K562 (cell line): ENCODE measurements around the gene WDR90. TPM values are rescaled to one million over a fixed set of nuclear protein-coding genes. Genes with fewer than 3 reads are reported as not detected.
A peak's percentile ranks its signal among the peaks of the same experiment; 100 is the strongest.

Experiments used
- ATAC-seq: fragments of 200-7000 bp; cut with Tn5 transposase; 3 replicates; pipeline ENCODE4 v1.9.1; 2020; ENCODE audit warnings: moderate library complexity
- BruUV-seq: library from RNA; stranded (reverse); fragments of 400-500 nt; replicated peaks from 2 replicates; lab custom pipeline; 2021; lab: Mats Ljungman, UMichigan
- CTCF ChIA-PET: fragments of 300-600 bp; formaldehyde crosslinking; extraction: SDS; loops from one replicate; lab custom pipeline; 2021; ENCODE audit warnings: low intra/inter-chr PET ratio; lab: Yijun Ruan, JAX
- POLR2A ChIA-PET: fragments of 300-600, 350-650 bp; sonication (Branson Sonifier 250); formaldehyde crosslinking; extraction: SDS; loops from one replicate; lab custom pipeline; 2021; ENCODE audit warnings: antibody characterized with exemption, inconsistent platforms; lab: Yijun Ruan, JAX
- DNase-seq, 4 experiments: peaks; one replicate each; pipeline versions ENCODE4 v3.0.0 to v3.0.0-alpha.2; 2011 to 2018; ENCODE audit warnings: low spot score in 3 of 4, mixed read lengths in 3 of 4; ENCODE audit errors: extremely low read depth in 1 of 4
- FAIRE-seq: peaks from 2 replicates; lab custom pipeline; 2011; peaks lifted over from hg19 to GRCh38; lab: Jason Lieb, UNC
- H2AFZ ChIP-seq: 2 replicates; pipeline ENCODE4 v1.6.0; 2011; ENCODE audit warnings: low read depth, low read length, control low read depth, inconsistent platforms
- H3K27ac ChIP-seq: fragments of 200-600 bp; 3 replicates; pipeline ENCODE4 v1.8.0; 2011; ENCODE audit warnings: low read depth, mild to moderate bottlenecking, control low read depth, inconsistent platforms, low read length, moderate library complexity, mixed read lengths; ENCODE audit errors: extremely low read depth
- H3K27me3 ChIP-seq, 2 experiments: fragments of 300-600 bp in 1 of 2; 2 replicates in 1 of 2; 3 replicates in 1 of 2; pipeline versions ENCODE4 v1.6.0 to v1.8.0; 2011; ENCODE audit warnings: inconsistent platforms in 2 of 2, low read length in 2 of 2, mild to moderate bottlenecking in 1 of 2, mixed read lengths in 1 of 2, moderate library complexity in 1 of 2; ENCODE audit not compliant: control insufficient read depth in 2 of 2, insufficient read depth in 2 of 2
- H3K36me3 ChIP-seq: fragments of 300-600 bp; 3 replicates; pipeline ENCODE4 v1.8.0; 2011; ENCODE audit warnings: mild to moderate bottlenecking, low read length, inconsistent platforms; ENCODE audit not compliant: control insufficient read depth, insufficient read depth
- H3K4me1 ChIP-seq, 2 experiments: fragments of 200-600 bp in 1 of 2; replicated peaks in 1 of 2; 2 replicates in 1 of 2; 3 replicates in 1 of 2; pipeline versions ENCODE4 v1.5.1 to v1.8.0; 2011; ENCODE audit warnings: inconsistent platforms in 2 of 2, low read length in 2 of 2, mild to moderate bottlenecking in 1 of 2, mixed read lengths in 1 of 2, moderate library complexity in 1 of 2; ENCODE audit not compliant: control insufficient read depth in 2 of 2, insufficient read depth in 2 of 2
- H3K4me2 ChIP-seq: 2 replicates; pipeline ENCODE4 v1.6.1; 2011; ENCODE audit warnings: low read length, control low read depth, inconsistent platforms, mixed read lengths; ENCODE audit not compliant: insufficient read depth
- H3K4me3 ChIP-seq: fragments of 200-600 bp; sonication (generic), shearing (Covaris generic); 2 replicates; pipeline ENCODE4 v1.5.1; 2016; ENCODE audit warnings: control low read depth, inconsistent platforms
- H3K79me2 ChIP-seq: fragments of 200-600 bp; 3 replicates; pipeline ENCODE4 v1.8.0; 2011; ENCODE audit warnings: low read length, inconsistent platforms; ENCODE audit not compliant: control insufficient read depth, insufficient read depth
- H3K9ac ChIP-seq, 2 experiments: 2 replicates each; pipeline versions ENCODE4 v1.6.0 to v1.6.1; 2011; ENCODE audit warnings: low read depth in 2 of 2, low read length in 2 of 2, control low read depth in 1 of 2, inconsistent platforms in 1 of 2, mild to moderate bottlenecking in 1 of 2, mixed read lengths in 1 of 2; ENCODE audit not compliant: insufficient read depth in 1 of 2
- H3K9me1 ChIP-seq: one replicate; pipeline ENCODE4 v1.6.0; 2011; ENCODE audit warnings: inconsistent platforms, mild to moderate bottlenecking, low read length, moderate library complexity; ENCODE audit not compliant: control insufficient read depth, insufficient read depth
- H3K9me3 ChIP-seq: replicated peaks from 2 replicates; pipeline ENCODE4 v1.5.1; 2011; ENCODE audit warnings: low read depth, low read length, inconsistent platforms; ENCODE audit not compliant: control insufficient read depth, insufficient read depth
- H4K20me1 ChIP-seq: replicated peaks from 2 replicates; pipeline ENCODE4 v1.6.1; 2011; ENCODE audit warnings: low read length, inconsistent platforms, mixed read lengths; ENCODE audit not compliant: control insufficient read depth, insufficient read depth
- ARID2 ChIP-seq: fragments of 450-650 bp; IDR thresholded peaks from 2 replicates; pipeline ENCODE4 v1.6.1; 2017; ENCODE audit warnings: antibody characterized with exemption, mild to moderate bottlenecking
- CCNT2 ChIP-seq: IDR thresholded peaks from 2 replicates; pipeline ENCODE4 v1.6.1; 2011; ENCODE audit warnings: borderline replicate concordance, low read depth, mild to moderate bottlenecking, moderate library complexity, mixed read lengths, low read length; ENCODE audit not compliant: insufficient read length; ENCODE audit errors: extremely low read depth
- JUN ChIP-seq, 2 experiments: sonication (generic) in 1 of 2; formaldehyde crosslinking in 1 of 2; IDR thresholded peaks; 2 replicates each; pipeline versions ENCODE4 v1.6.1 to v1.8.0; 2012 to 2022; ENCODE audit warnings: borderline replicate concordance in 2 of 2, mild to moderate bottlenecking in 2 of 2, improper control_type of control experiment in 1 of 2, low read depth in 1 of 2, low read length in 1 of 2, missing genetic modification reagents in 1 of 2
- KLF1 ChIP-seq: fragments of 450-650 bp; IDR thresholded peaks from 2 replicates; pipeline ENCODE4 v1.6.1; 2016; ENCODE audit warnings: missing genetic modification characterization, missing compliant biosample characterization
- MTA3 ChIP-seq: fragments of 450-650 bp; formaldehyde crosslinking; IDR thresholded peaks from 2 replicates; pipeline ENCODE4 v1.6.1; 2017; ENCODE audit warnings: mild to moderate bottlenecking, borderline replicate concordance
- MYBL2 ChIP-seq, 2 experiments: fragments of 450-650 bp in 1 of 2; sonication (generic) in 1 of 2; formaldehyde crosslinking in 1 of 2; IDR thresholded peaks; 2 replicates each; pipeline versions ENCODE4 v1.6.1 to v1.8.1; 2017 to 2022; ENCODE audit warnings: borderline replicate concordance in 1 of 2, inconsistent platforms in 1 of 2, low read depth in 1 of 2, mild to moderate bottlenecking in 1 of 2, missing genetic modification reagents in 1 of 2, moderate library complexity in 1 of 2
- NR2C2 ChIP-seq, 2 experiments: fragments of 200-800 bp in 1 of 2; sonication (Bioruptor generic) in 1 of 2; sonication (generic) in 1 of 2; formaldehyde crosslinking in 1 of 2; IDR thresholded peaks; 2 replicates each; pipeline versions ENCODE4 v1.6.1 to v1.8.0; 2016 to 2022; ENCODE audit warnings: mild to moderate bottlenecking in 1 of 2, missing compliant biosample characterization in 1 of 2, missing genetic modification characterization in 1 of 2, missing genetic modification reagents in 1 of 2
- POLR2G ChIP-seq: fragments of 200-400 bp; formaldehyde crosslinking; IDR thresholded peaks from 2 replicates; pipeline ENCODE4 v1.6.1; 2017; ENCODE audit warnings: low read depth, mild to moderate bottlenecking, antibody characterized with exemption, low read length, moderate library complexity
- PREB ChIP-seq: sonication (generic); formaldehyde crosslinking; IDR thresholded peaks from 2 replicates; pipeline ENCODE4 v1.8.1; 2023; ENCODE audit warnings: mild to moderate bottlenecking, missing genetic modification reagents
- RBBP5 ChIP-seq: fragments of 200-600 bp; sonication (generic); IDR thresholded peaks from 2 replicates; pipeline ENCODE4 v1.6.1; 2012; ENCODE audit warnings: borderline replicate concordance, mild to moderate bottlenecking, low read length, control low read depth, inconsistent platforms; ENCODE audit not compliant: insufficient read depth, poor library complexity, severe bottlenecking
- WGBS: fragments of 100-300 bp; shearing (Covaris generic); methylation state at CpG from one replicate; pipeline ENCODE4 v1.1.6; 2016; ENCODE audit warnings: low coverage, mixed read lengths; ENCODE audit not compliant: insufficient coverage; ENCODE audit errors: missing lambda C conversion rate; 5-methylcytosine and 5-hydroxymethylcytosine counted together
- in situ Hi-C: fragments of 300-500 bp; cut with MboI; formaldehyde crosslinking; loops from 4 replicates; pipeline ENCODE4 v1.15.0; 2018; ENCODE audit warnings: inconsistent platforms, mixed read lengths
- intact Hi-C: fragments of 100-400 bp; cut with micrococcal nuclease; formaldehyde crosslinking; loops from 2 replicates; pipeline ENCODE4 v1.14.2; 2022
- polyA plus RNA-seq, 8 experiments: library from polyadenylated mRNA; depleted of rRNA in 4 of 8; stranded (reverse) in 5 of 8; unstranded in 3 of 8; fragments of >200 nt; fragmentation: Nextera tagmentation in 2 of 8; fragmentation: Illumina TruSeq in 1 of 8; extraction: Ambion mirVana in 2 of 8; extraction: Trizol in 1 of 8; gene quantifications; 2 replicates each; pipeline versions ENCODE4 v1.2.1 to v1.2.3, GENCODE V29; 2011 to 2014; ENCODE audit warnings: inconsistent platforms in 1 of 8, missing spikeins in 1 of 8
- total RNA-seq, 7 experiments: library from RNA; depleted of rRNA in 6 of 7; stranded (reverse); fragments of >200 nt in 6 of 7; fragmentation: Illumina TruSeq in 2 of 7; extraction: Trizol in 2 of 7; gene quantifications; 2 replicates each; pipeline versions ENCODE4 v1.2.1 to v1.2.3, GENCODE V29; 2011 to 2021; ENCODE audit warnings: low replicate concordance in 1 of 7
- TF ChIP-seq, protein P1 (sequence below), 3 experiments: fragments of 200-800 bp in 1 of 3; fragments of 250-450 bp in 1 of 3; fragments of 450-650 bp in 1 of 3; sonication (Bioruptor Pico) in 1 of 3; sonication (Bioruptor generic) in 1 of 3; formaldehyde crosslinking in 1 of 3; IDR thresholded peaks; 2 replicates each; pipeline versions ENCODE4 v1.6.1 to v1.8.0; 2016 to 2022; ENCODE audit warnings: mild to moderate bottlenecking in 2 of 3, missing genetic modification characterization in 2 of 3, missing compliant biosample characterization in 1 of 3, moderate library complexity in 1 of 3
- TF ChIP-seq, protein P2 (sequence below), 2 experiments: fragments of 200-800 bp in 1 of 2; sonication (Bioruptor generic) in 1 of 2; sonication (generic) in 1 of 2; formaldehyde crosslinking in 1 of 2; IDR thresholded peaks in 1 of 2; conservative IDR thresholded peaks in 1 of 2; 2 replicates each; pipeline versions ENCODE4 v1.5.0 to v1.6.1; 2016 to 2020; ENCODE audit warnings: missing compliant biosample characterization in 1 of 2, missing genetic modification characterization in 1 of 2, missing genetic modification reagents in 1 of 2

The WDR90 gene
- total and polyA plus RNA-seq, 9 of the 15 experiments (the other 6 are each of a cell fraction or from before 2014, with no cell fraction given) = 0.44 to 12.6 (median 3.3) TPM

DNA sequence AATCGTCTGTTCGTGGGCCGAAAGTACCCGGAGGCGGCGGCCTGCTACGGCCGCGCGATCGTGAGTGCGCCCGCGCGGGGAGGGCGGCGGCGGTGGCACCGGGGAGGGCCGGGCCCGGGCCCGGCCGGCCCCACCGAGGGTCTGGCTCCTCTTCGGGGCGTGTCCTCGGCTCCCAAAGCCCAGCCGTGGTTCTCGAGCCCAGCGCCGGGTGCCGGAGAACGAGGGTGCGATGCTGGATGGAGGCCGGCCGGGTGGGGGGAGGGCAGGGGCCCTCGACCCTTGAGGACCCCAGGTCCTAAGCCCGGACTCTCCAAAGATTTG is 31.4 kb downstream of the WDR90 start:
- no peaks in the 10 kb centered on the region for H3K9me3 ChIP-seq
- BruUV-seq = no TSS peak
- ChIA-PET CTCF (no interaction called here), POLR2A (interaction anchor here (0.5 to 1.8 kb wide), 10 partner anchors 10 to 1118 kb away, joined by 3 to 10 read pairs (median 3); partner anchors contain the start of genes WDR24 and WFIKKN1)
- ATAC-seq (no peak), DNase-seq (peak in 1 of 4 experiments; percentile 34), FAIRE-seq (no peak)
- peaks cover 41% of the 10 kb centered on the region for H3K79me2 ChIP-seq
- peaks cover 33 to 98% of the 10 kb centered on the region in 2 experiments for H3K4me1 ChIP-seq
- H2AFZ ChIP-seq = no peak overlapping the region; the same call in 1 of the 2 replicates
- peak overlapping the region; percentile 89 for H3K27ac ChIP-seq
- in situ Hi-C loops (no loop called here), intact Hi-C loops (loop anchor here (5.0 kb wide), 1 partner anchor 283 kb away; the partner anchor contains the start of gene NME4)
- WGBS = 3% methylated on average over 19 of the region's 38 CpGs
- peak overlapping the region; percentile 98 for H3K4me3 ChIP-seq
- no peaks in the 10 kb centered on the region for H3K27me3 ChIP-seq
- peak overlapping the region; percentile 83 to 98 for H3K9ac ChIP-seq
- H3K4me2 ChIP-seq = peak overlapping the region; percentile 75
- peaks cover 42% of the 10 kb centered on the region for H3K36me3 ChIP-seq
- peaks cover 11% of the 10 kb centered on the region for H3K9me1 ChIP-seq
- H4K20me1 ChIP-seq = peaks cover 21% of the 10 kb centered on the region
- TF ChIP-seq PREB (CRISPR knock-in tag) = no peak
- TF ChIP-seq, protein P1, sequence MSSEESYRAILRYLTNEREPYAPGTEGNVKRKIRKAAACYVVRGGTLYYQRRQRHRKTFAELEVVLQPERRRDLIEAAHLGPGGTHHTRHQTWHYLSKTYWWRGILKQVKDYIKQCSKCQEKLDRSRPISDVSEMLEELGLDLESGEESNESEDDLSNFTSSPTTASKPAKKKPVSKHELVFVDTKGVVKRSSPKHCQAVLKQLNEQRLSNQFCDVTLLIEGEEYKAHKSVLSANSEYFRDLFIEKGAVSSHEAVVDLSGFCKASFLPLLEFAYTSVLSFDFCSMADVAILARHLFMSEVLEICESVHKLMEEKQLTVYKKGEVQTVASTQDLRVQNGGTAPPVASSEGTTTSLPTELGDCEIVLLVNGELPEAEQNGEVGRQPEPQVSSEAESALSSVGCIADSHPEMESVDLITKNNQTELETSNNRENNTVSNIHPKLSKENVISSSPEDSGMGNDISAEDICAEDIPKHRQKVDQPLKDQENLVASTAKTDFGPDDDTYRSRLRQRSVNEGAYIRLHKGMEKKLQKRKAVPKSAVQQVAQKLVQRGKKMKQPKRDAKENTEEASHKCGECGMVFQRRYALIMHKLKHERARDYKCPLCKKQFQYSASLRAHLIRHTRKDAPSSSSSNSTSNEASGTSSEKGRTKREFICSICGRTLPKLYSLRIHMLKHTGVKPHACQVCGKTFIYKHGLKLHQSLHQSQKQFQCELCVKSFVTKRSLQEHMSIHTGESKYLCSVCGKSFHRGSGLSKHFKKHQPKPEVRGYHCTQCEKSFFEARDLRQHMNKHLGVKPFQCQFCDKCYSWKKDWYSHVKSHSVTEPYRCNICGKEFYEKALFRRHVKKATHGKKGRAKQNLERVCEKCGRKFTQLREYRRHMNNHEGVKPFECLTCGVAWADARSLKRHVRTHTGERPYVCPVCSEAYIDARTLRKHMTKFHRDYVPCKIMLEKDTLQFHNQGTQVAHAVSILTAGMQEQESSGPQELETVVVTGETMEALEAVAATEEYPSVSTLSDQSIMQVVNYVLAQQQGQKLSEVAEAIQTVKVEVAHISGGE (CRISPR knock-in tag; IDR thresholded peaks at IDR 0.05) = peak in 1 of 3 experiments; percentile 6; a peak in 1 of 6 replicates
- 0 out of 2 replicates have a peak, but pooled peaks have one; percentile 3 for TF ChIP-seq KLF1
- 0 out of 2 replicates have a peak, but pooled peaks have one; percentile 6 for TF ChIP-seq POLR2G
- no peak; the same call in 1 of the 2 replicates for TF ChIP-seq MTA3
- TF ChIP-seq NR2C2 (CRISPR knock-in tag; IDR thresholded peaks at IDR 0.05) = no peak
- TF ChIP-seq NR2C2 (tag; IDR thresholded peaks at IDR 0.05) = peak; percentile 9; the same call in 1 of the 2 replicates
- TF ChIP-seq RBBP5 = peak; percentile 9
- no peak for TF ChIP-seq ARID2
- TF ChIP-seq, protein P2, sequence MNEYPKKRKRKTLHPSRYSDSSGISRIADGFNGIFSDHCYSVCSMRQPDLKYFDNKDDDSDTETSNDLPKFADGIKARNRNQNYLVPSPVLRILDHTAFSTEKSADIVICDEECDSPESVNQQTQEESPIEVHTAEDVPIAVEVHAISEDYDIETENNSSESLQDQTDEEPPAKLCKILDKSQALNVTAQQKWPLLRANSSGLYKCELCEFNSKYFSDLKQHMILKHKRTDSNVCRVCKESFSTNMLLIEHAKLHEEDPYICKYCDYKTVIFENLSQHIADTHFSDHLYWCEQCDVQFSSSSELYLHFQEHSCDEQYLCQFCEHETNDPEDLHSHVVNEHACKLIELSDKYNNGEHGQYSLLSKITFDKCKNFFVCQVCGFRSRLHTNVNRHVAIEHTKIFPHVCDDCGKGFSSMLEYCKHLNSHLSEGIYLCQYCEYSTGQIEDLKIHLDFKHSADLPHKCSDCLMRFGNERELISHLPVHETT (CRISPR knock-in tag; conservative IDR thresholded peaks at IDR 0.05 in 1 of 2, IDR thresholded peaks at IDR 0.05 in 1 of 2) = 0 out of 4 replicates have a peak, but pooled peaks of 1 of the 2 experiments have one; percentile 63
- no peak for TF ChIP-seq MYBL2 (IDR thresholded peaks at IDR 0.05; ENCODE audit: low read depth)
- TF ChIP-seq MYBL2 (CRISPR knock-in tag; IDR thresholded peaks at IDR 0.05; ENCODE audit: borderline replicate concordance) = no peak
- peak; percentile 34 for TF ChIP-seq CCNT2
- TF ChIP-seq JUN (IDR thresholded peaks at IDR 0.05; ENCODE audit: borderline replicate concordance, low read depth, low read length) = no peak
- no peak for TF ChIP-seq JUN (CRISPR knock-in tag; IDR thresholded peaks at IDR 0.05; ENCODE audit: borderline replicate concordance)
